ENCODE data around the gene KANSL1.

DNA sequence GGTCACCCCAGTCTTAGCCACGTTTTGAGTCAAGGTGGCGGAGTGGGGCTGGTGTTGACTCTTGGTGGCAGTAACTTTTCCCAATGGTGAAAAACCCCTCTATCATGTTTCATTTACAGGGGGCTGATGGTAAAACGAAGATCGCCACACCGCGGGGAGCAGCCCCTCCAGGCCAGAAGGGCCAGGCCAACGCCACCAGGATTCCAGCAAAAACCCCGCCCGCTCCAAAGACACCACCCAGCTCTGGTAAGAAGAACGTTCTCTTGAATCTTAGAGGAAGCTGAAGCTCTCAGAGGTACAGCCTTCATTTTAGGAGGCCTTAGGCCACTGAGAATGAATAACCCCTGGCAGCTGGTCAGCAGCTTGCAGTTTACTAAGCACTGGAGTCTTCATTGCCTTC lies 201.9 kb downstream of the KANSL1 start:
- no peak for TF ChIP-seq POLR2A (IDR thresholded peaks at IDR 0.05)
- TF ChIP-seq CTCF (IDR thresholded peaks at IDR 0.05), result no peak
- no peak for TF ChIP-seq POLR2AphosphoS5 (IDR thresholded peaks at IDR 0.05; ENCODE audit: insufficient read depth in 1 of 2, low read depth in 1 of 2)

Measured in vagina (tissue), 2 donors.